WTC11 (cell line): ENCODE results near the gene FBLN2. TPM values are rescaled to one million over a fixed set of nuclear protein-coding genes. Genes with fewer than 3 reads are reported as not detected.

Experiments
- ATAC-seq: fragments of 200-7000 bp; cut with Tn5 transposase; 2 replicates; pipeline ENCODE4 v1.10.0; 2021; ENCODE audit warnings: mild to moderate bottlenecking, moderate library complexity
- CTCF ChIA-PET: fragments of 300-600 bp; sonication (Branson Sonifier 250); formaldehyde crosslinking; loops from one replicate; lab custom pipeline; 2021; ENCODE audit warnings: antibody characterized with exemption; lab: Charles Lee
- POLR2A ChIA-PET: fragments of 350-600 bp; sonication (Branson Sonifier 250); formaldehyde crosslinking; loops from one replicate; lab custom pipeline; 2021; ENCODE audit warnings: antibody characterized with exemption; lab: Charles Lee
- DNase-seq: peaks from one replicate; pipeline ENCODE4 v3.0.0; 2021; ENCODE audit warnings: low spot score
- H3K27ac Mint-ChIP-seq: 2 replicates; pipeline ENCODE4 v1.8.0; 2021; ENCODE audit warnings: mixed read lengths
- H3K27me3 Mint-ChIP-seq: 2 replicates; pipeline ENCODE4 v1.8.0; 2021; ENCODE audit warnings: low read depth, mild to moderate bottlenecking, moderate library complexity, mixed read lengths
- H3K36me3 Mint-ChIP-seq: 2 replicates; pipeline ENCODE4 v1.8.0; 2021; ENCODE audit warnings: mixed read lengths
- H3K4me1 Mint-ChIP-seq: 2 replicates; pipeline ENCODE4 v1.8.0; 2022; ENCODE audit warnings: mixed read lengths
- H3K4me3 Mint-ChIP-seq: 2 replicates; pipeline ENCODE4 v1.8.0; 2021; ENCODE audit warnings: mild to moderate bottlenecking, moderate library complexity, mixed read lengths
- H3K9me3 Mint-ChIP-seq: 2 replicates; pipeline ENCODE4 v1.8.0; 2021; ENCODE audit warnings: mixed read lengths
- ESRRA ChIP-seq: sonication (generic); formaldehyde crosslinking; IDR thresholded peaks from 2 replicates; pipeline ENCODE4 v1.8.1; 2022; ENCODE audit warnings: mild to moderate bottlenecking, missing genetic modification reagents, borderline replicate concordance
- MYBL2 ChIP-seq: sonication (generic); formaldehyde crosslinking; IDR thresholded peaks from 2 replicates; pipeline ENCODE4 v1.8.1; 2023; ENCODE audit warnings: mild to moderate bottlenecking, moderate library complexity, missing genetic modification reagents
- NFYB ChIP-seq: sonication (generic); formaldehyde crosslinking; conservative IDR thresholded peaks from 2 replicates; pipeline ENCODE4 v1.8.0; 2022; ENCODE audit warnings: low read depth, missing genetic modification reagents
- PRRX2 ChIP-seq: fragments of 250-450 bp; sonication (Bioruptor Pico); IDR thresholded peaks from 2 replicates; pipeline ENCODE4 v1.8.0; 2021; ENCODE audit warnings: mild to moderate bottlenecking
- RORB ChIP-seq: fragments of 250-450 bp; sonication (Bioruptor Pico); IDR thresholded peaks from 2 replicates; pipeline ENCODE4 v1.9.0; 2021; ENCODE audit warnings: mild to moderate bottlenecking
- SMAD3 ChIP-seq: sonication (generic); formaldehyde crosslinking; IDR thresholded peaks from 2 replicates; pipeline ENCODE4 v1.8.0; 2022; ENCODE audit warnings: missing genetic modification reagents, mild to moderate bottlenecking, borderline replicate concordance
- SP1 ChIP-seq: sonication (generic); formaldehyde crosslinking; conservative IDR thresholded peaks from 2 replicates; pipeline ENCODE4 v1.8.1; 2022; ENCODE audit warnings: missing genetic modification reagents
- TEAD4 ChIP-seq: sonication (generic); formaldehyde crosslinking; IDR thresholded peaks from 2 replicates; pipeline ENCODE4 v1.8.0; 2022; ENCODE audit warnings: mild to moderate bottlenecking, missing genetic modification reagents
- ZBTB21 ChIP-seq: sonication (generic); formaldehyde crosslinking; IDR thresholded peaks from 2 replicates; pipeline ENCODE4 v1.8.1; 2023; ENCODE audit warnings: mild to moderate bottlenecking, missing genetic modification reagents, borderline replicate concordance
- ZNF416 ChIP-seq: fragments of 250-450 bp; sonication (Bioruptor Pico); IDR thresholded peaks from 2 replicates; pipeline ENCODE4 v1.9.0; 2021; ENCODE audit warnings: mild to moderate bottlenecking, inconsistent platforms
- total RNA-seq: library from RNA; stranded (reverse); gene quantifications from 3 replicates; pipeline ENCODE4 v1.2.3, GENCODE V29; 2021
- TF ChIP-seq, protein P1 (sequence below): sonication (generic); formaldehyde crosslinking; conservative IDR thresholded peaks from 2 replicates; pipeline ENCODE4 v1.8.1; 2022; ENCODE audit warnings: mild to moderate bottlenecking, missing genetic modification reagents
- TF ChIP-seq, protein P2 (sequence below): sonication (generic); formaldehyde crosslinking; IDR thresholded peaks from 2 replicates; pipeline ENCODE4 v1.8.0; 2022; ENCODE audit warnings: missing genetic modification reagents
- TF ChIP-seq, protein P3 (sequence below): fragments of 200-600 bp; IDR thresholded peaks from 2 replicates; pipeline ENCODE4 v1.8.0; 2022; ENCODE audit warnings: antibody characterized with exemption
- TF ChIP-seq, protein P4 (sequence below): sonication (generic); formaldehyde crosslinking; IDR thresholded peaks from 2 replicates; pipeline ENCODE4 v1.8.1; 2022; ENCODE audit warnings: low read depth, missing genetic modification reagents, borderline replicate concordance
- TF ChIP-seq, protein P5 (sequence below): sonication (generic); formaldehyde crosslinking; IDR thresholded peaks from 2 replicates; pipeline ENCODE4 v1.8.0; 2022; ENCODE audit warnings: mild to moderate bottlenecking, missing genetic modification reagents
- TF ChIP-seq, protein P6 (sequence below): sonication (generic); formaldehyde crosslinking; IDR thresholded peaks from 2 replicates; pipeline ENCODE4 v1.8.1; 2023; ENCODE audit warnings: mild to moderate bottlenecking, missing genetic modification reagents, moderate library complexity
- TF ChIP-seq, protein P7 (sequence below): sonication (generic); formaldehyde crosslinking; IDR thresholded peaks from 2 replicates; pipeline ENCODE4 v1.8.1; 2022; ENCODE audit warnings: low read depth, mild to moderate bottlenecking, moderate library complexity, missing genetic modification reagents, borderline replicate concordance
- TF ChIP-seq, protein P8 (sequence below): sonication (generic); formaldehyde crosslinking; conservative IDR thresholded peaks from 2 replicates; pipeline ENCODE4 v1.8.1; 2023; ENCODE audit warnings: mild to moderate bottlenecking, low read depth, missing genetic modification reagents, moderate library complexity

The FBLN2 gene
- total RNA-seq, 1 experiment from 2014 or later, result 20.7 TPM

DNA sequence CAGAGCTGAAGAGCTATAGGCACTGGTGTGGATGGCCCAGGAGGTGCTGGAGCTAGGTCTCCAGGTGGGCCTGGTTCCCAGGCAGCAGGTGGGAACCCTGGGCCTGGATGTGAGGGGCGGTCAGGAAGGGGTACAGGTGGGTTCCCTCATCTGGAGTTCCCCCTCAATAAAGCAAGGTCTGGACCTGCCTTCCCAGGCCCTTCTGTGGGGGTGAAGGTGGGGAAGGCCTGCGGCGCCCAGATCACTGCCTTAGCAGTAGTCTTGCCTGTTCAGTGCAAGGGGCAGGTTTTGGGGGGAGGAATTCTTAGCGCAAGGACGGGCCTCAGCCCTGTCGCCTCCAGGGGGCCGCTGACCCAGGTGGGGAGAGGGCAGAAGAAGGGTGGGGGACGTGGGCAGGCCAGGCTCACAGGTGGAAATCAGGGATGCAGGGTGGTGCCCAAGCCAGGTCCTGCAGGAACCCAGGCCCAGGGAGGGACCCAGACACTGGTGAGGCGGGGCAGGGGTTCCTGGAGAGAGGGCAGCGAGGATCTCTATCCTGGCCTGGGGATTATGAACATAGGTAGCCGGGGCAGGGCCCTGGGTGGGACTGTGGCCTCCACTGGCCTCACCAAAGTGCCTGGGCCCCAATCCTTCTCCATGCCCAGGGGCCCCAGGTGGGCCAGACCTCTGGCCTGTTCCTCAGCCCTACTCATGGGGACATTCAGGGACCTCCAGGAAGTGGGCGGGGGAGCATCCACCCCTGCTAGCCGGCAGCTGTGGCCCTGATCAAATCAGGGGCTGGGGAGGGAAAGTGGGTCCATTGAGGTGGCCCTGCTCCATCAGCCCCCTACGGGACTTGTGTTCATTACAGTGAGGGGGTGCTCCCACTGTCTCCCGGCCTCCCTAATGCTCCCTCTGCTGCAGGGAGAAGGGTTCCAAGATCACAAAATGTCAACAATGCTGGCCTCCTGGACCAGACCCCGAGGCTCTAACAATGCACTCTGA is 43.5 kb upstream of the FBLN2 start:
- no peak for ATAC-seq
- Mint-ChIP-seq H3K27me3 (no peaks in the 10 kb centered on the region), H3K27ac (no peak overlapping the region), H3K4me1 (peaks cover 9% of the 10 kb centered on the region), H3K36me3 (no peaks in the 10 kb centered on the region)
- POLR2A ChIA-PET, result no interaction called here
- CTCF ChIA-PET, result interaction anchor here (0.8 to 1.4 kb wide), 3 partner anchors 11 to 131 kb away, joined by 3 read pairs; no protein-coding TSS in a partner anchor
- TF ChIP-seq, protein P1, sequence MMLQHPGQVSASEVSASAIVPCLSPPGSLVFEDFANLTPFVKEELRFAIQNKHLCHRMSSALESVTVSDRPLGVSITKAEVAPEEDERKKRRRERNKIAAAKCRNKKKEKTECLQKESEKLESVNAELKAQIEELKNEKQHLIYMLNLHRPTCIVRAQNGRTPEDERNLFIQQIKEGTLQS, result no peak
- TF ChIP-seq, protein P2, sequence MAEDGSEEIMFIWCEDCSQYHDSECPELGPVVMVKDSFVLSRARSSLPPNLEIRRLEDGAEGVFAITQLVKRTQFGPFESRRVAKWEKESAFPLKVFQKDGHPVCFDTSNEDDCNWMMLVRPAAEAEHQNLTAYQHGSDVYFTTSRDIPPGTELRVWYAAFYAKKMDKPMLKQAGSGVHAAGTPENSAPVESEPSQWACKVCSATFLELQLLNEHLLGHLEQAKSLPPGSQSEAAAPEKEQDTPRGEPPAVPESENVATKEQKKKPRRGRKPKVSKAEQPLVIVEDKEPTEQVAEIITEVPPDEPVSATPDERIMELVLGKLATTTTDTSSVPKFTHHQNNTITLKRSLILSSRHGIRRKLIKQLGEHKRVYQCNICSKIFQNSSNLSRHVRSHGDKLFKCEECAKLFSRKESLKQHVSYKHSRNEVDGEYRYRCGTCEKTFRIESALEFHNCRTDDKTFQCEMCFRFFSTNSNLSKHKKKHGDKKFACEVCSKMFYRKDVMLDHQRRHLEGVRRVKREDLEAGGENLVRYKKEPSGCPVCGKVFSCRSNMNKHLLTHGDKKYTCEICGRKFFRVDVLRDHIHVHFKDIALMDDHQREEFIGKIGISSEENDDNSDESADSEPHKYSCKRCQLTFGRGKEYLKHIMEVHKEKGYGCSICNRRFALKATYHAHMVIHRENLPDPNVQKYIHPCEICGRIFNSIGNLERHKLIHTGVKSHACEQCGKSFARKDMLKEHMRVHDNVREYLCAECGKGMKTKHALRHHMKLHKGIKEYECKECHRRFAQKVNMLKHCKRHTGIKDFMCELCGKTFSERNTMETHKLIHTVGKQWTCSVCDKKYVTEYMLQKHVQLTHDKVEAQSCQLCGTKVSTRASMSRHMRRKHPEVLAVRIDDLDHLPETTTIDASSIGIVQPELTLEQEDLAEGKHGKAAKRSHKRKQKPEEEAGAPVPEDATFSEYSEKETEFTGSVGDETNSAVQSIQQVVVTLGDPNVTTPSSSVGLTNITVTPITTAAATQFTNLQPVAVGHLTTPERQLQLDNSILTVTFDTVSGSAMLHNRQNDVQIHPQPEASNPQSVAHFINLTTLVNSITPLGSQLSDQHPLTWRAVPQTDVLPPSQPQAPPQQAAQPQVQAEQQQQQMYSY (CRISPR knock-in tag), result no peak
- TF ChIP-seq, protein P3, sequence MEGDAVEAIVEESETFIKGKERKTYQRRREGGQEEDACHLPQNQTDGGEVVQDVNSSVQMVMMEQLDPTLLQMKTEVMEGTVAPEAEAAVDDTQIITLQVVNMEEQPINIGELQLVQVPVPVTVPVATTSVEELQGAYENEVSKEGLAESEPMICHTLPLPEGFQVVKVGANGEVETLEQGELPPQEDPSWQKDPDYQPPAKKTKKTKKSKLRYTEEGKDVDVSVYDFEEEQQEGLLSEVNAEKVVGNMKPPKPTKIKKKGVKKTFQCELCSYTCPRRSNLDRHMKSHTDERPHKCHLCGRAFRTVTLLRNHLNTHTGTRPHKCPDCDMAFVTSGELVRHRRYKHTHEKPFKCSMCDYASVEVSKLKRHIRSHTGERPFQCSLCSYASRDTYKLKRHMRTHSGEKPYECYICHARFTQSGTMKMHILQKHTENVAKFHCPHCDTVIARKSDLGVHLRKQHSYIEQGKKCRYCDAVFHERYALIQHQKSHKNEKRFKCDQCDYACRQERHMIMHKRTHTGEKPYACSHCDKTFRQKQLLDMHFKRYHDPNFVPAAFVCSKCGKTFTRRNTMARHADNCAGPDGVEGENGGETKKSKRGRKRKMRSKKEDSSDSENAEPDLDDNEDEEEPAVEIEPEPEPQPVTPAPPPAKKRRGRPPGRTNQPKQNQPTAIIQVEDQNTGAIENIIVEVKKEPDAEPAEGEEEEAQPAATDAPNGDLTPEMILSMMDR, result no peak
- TF ChIP-seq, protein P4, sequence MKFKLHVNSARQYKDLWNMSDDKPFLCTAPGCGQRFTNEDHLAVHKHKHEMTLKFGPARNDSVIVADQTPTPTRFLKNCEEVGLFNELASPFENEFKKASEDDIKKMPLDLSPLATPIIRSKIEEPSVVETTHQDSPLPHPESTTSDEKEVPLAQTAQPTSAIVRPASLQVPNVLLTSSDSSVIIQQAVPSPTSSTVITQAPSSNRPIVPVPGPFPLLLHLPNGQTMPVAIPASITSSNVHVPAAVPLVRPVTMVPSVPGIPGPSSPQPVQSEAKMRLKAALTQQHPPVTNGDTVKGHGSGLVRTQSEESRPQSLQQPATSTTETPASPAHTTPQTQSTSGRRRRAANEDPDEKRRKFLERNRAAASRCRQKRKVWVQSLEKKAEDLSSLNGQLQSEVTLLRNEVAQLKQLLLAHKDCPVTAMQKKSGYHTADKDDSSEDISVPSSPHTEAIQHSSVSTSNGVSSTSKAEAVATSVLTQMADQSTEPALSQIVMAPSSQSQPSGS (CRISPR knock-in tag), result no peak
- no peak for TF ChIP-seq PRRX2 (CRISPR knock-in tag)
- no peak for TF ChIP-seq ESRRA
- no peak for TF ChIP-seq SP1 (CRISPR knock-in tag)
- TF ChIP-seq, protein P5, sequence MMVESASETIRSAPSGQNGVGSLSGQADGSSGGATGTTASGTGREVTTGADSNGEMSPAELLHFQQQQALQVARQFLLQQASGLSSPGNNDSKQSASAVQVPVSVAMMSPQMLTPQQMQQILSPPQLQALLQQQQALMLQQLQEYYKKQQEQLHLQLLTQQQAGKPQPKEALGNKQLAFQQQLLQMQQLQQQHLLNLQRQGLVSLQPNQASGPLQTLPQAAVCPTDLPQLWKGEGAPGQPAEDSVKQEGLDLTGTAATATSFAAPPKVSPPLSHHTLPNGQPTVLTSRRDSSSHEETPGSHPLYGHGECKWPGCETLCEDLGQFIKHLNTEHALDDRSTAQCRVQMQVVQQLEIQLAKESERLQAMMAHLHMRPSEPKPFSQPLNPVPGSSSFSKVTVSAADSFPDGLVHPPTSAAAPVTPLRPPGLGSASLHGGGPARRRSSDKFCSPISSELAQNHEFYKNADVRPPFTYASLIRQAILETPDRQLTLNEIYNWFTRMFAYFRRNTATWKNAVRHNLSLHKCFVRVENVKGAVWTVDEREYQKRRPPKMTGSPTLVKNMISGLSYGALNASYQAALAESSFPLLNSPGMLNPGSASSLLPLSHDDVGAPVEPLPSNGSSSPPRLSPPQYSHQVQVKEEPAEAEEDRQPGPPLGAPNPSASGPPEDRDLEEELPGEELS, result no peak
- TF ChIP-seq MYBL2 (CRISPR knock-in tag), result no peak
- TF ChIP-seq, all 79 proteins: peak for 0
- DNase-seq, result no peak
- H3K4me3 Mint-ChIP-seq, result no peak overlapping the region
- no peaks in the 10 kb centered on the region for H3K9me3 Mint-ChIP-seq

DNA sequence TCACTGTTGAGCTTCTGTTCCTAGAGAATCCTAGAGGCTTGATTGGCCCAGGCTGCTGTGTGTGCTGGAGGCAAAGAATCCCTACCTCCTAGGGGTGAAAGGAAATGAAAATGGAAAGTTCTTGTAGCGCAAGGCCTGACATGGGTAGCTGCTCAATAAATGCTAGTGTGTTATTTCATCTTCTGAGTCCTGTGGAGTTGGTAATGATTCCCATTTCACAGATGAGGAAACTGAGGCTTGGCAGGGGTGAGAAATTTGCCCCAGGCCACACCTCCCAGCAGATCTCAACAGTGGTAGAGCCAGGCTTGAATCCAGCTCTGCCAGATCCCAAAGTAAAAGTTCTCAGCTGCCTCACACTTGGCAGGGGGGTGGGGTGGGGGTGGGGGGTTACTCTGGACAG is 42.7 kb upstream of the FBLN2 start:
- H3K4me3 Mint-ChIP-seq, result no peak overlapping the region
- no peak for ATAC-seq
- ChIA-PET POLR2A (no interaction called here), CTCF (interaction anchor here (1.0 to 4.0 kb wide), 3 partner anchors 31 to 141 kb away, joined by 3 to 24 read pairs (median 3); no protein-coding TSS in a partner anchor)
- no peaks in the 10 kb centered on the region for H3K9me3 Mint-ChIP-seq
- no peak for DNase-seq
- H3K36me3 Mint-ChIP-seq, result no peaks in the 10 kb centered on the region
- H3K27me3 Mint-ChIP-seq, result no peaks in the 10 kb centered on the region
- peaks cover 9% of the 10 kb centered on the region for H3K4me1 Mint-ChIP-seq
- H3K27ac Mint-ChIP-seq, result no peak overlapping the region
- TF ChIP-seq NFYB (CRISPR knock-in tag) (no peak), ZBTB21 (CRISPR knock-in tag) (no peak), RORB (CRISPR knock-in tag) (no peak), SMAD3 (CRISPR knock-in tag) (no peak), TEAD4 (CRISPR knock-in tag) (no peak), ZNF416 (CRISPR knock-in tag) (no peak)
- TF ChIP-seq, protein P6, sequence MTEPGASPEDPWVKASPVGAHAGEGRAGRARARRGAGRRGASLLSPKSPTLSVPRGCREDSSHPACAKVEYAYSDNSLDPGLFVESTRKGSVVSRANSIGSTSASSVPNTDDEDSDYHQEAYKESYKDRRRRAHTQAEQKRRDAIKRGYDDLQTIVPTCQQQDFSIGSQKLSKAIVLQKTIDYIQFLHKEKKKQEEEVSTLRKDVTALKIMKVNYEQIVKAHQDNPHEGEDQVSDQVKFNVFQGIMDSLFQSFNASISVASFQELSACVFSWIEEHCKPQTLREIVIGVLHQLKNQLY (CRISPR knock-in tag), result no peak
- TF ChIP-seq, protein P7, sequence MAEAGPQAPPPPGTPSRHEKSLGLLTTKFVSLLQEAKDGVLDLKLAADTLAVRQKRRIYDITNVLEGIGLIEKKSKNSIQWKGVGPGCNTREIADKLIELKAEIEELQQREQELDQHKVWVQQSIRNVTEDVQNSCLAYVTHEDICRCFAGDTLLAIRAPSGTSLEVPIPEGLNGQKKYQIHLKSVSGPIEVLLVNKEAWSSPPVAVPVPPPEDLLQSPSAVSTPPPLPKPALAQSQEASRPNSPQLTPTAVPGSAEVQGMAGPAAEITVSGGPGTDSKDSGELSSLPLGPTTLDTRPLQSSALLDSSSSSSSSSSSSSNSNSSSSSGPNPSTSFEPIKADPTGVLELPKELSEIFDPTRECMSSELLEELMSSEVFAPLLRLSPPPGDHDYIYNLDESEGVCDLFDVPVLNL (CRISPR knock-in tag), result no peak
- TF ChIP-seq, protein P8, sequence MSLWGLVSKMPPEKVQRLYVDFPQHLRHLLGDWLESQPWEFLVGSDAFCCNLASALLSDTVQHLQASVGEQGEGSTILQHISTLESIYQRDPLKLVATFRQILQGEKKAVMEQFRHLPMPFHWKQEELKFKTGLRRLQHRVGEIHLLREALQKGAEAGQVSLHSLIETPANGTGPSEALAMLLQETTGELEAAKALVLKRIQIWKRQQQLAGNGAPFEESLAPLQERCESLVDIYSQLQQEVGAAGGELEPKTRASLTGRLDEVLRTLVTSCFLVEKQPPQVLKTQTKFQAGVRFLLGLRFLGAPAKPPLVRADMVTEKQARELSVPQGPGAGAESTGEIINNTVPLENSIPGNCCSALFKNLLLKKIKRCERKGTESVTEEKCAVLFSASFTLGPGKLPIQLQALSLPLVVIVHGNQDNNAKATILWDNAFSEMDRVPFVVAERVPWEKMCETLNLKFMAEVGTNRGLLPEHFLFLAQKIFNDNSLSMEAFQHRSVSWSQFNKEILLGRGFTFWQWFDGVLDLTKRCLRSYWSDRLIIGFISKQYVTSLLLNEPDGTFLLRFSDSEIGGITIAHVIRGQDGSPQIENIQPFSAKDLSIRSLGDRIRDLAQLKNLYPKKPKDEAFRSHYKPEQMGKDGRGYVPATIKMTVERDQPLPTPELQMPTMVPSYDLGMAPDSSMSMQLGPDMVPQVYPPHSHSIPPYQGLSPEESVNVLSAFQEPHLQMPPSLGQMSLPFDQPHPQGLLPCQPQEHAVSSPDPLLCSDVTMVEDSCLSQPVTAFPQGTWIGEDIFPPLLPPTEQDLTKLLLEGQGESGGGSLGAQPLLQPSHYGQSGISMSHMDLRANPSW (CRISPR knock-in tag), result no peak
